K562 treated with DMSO at 1 percent for 4 hours (cell line): ENCODE measurements around the gene IFNA10. TPM values are rescaled to one million over a fixed set of nuclear protein-coding genes. Genes with fewer than 3 reads are reported as not detected.

Source experiments
- total RNA-seq: library from RNA; unstranded; fragments of 300-600 nt; gene quantifications from 2 replicates; pipeline ENCODE4 v1.2.3, GENCODE V29; 2022; ENCODE audit not compliant: insufficient read depth

Gene IFNA10
- not detected in 2 replicates for total RNA-seq

GRCh38 chr9:21207043-21207442, at the start of gene IFNA10:
Gene IFNA10, minus strand, starts transcription at chr9:21207143. Its CDS starts 46 bp downstream, at chr9:21207097.

GRCh38 chr9:21239911-21240310, 33.0 kb upstream of the IFNA10 start, which contains the start of gene IFNA14:
Gene IFNA14, minus strand, starts transcription at chr9:21240005. Its CDS starts 70 bp downstream, at chr9:21239935.

GRCh38 chr9:21228122-21228521, 21.2 kb upstream of the IFNA10 start, which contains the start of gene IFNA17:
Gene IFNA17, minus strand, starts transcription at chr9:21228222. Its CDS starts 49 bp downstream, at chr9:21228173.

GRCh38 chr9:21217211-21217610, 10.3 kb upstream of the IFNA10 start, which contains the start of gene IFNA16:
Gene IFNA16, minus strand, starts transcription at chr9:21217311. Its CDS starts 6 bp downstream, at chr9:21217305.

GRCh38 chr9:21202105-21202504, 4.8 kb downstream of the IFNA10 start, which contains the start of gene IFNA7:
Gene IFNA7, minus strand, starts transcription at chr9:21202205. Its CDS starts 40 bp downstream, at chr9:21202165.

GRCh38 chr9:21187487-21187886, 19.5 kb downstream of the IFNA10 start, which contains the start of gene IFNA4:
Gene IFNA4, minus strand, starts transcription at chr9:21187587. Its CDS starts 56 bp downstream, at chr9:21187531.

GRCh38 chr9:21166560-21166959, 40.4 kb downstream of the IFNA10 start, which contains the start of gene IFNA21:
Gene IFNA21, minus strand, starts transcription at chr9:21166660. Its CDS starts 48 bp downstream, at chr9:21166612.

Other genes with a start within 250 kb of the IFNA10 start
- not detected in 2 replicates for gene HACD4, start 175.5 kb downstream of the IFNA10 start, total RNA-seq
- not detected in 2 replicates for gene IFNB1, start 129.2 kb downstream of the IFNA10 start, total RNA-seq
- not detected in 2 replicates for gene IFNW1, start 65.3 kb downstream of the IFNA10 start, total RNA-seq
- gene IFNA21, start 40.5 kb downstream of the IFNA10 start, total RNA-seq: not detected in 2 replicates
- gene IFNA4, start 19.6 kb downstream of the IFNA10 start, total RNA-seq: not detected in 2 replicates
- gene IFNA7, start 4.9 kb downstream of the IFNA10 start, total RNA-seq: not detected in 2 replicates
- gene IFNA16, start 10.2 kb upstream of the IFNA10 start, total RNA-seq: not detected in 2 replicates
- not detected in 2 replicates for gene IFNA17, start 21.1 kb upstream of the IFNA10 start, total RNA-seq
- not detected in 2 replicates for gene IFNA14, start 32.9 kb upstream of the IFNA10 start, total RNA-seq
- gene IFNA5, start 98.2 kb upstream of the IFNA10 start, total RNA-seq: not detected in 2 replicates
- gene KLHL9, start 128.3 kb upstream of the IFNA10 start, total RNA-seq: not detected in 2 replicates
- gene IFNA6, start 143.7 kb upstream of the IFNA10 start, total RNA-seq: not detected in 2 replicates
- gene IFNA13, start 160.9 kb upstream of the IFNA10 start, total RNA-seq: not detected in 2 replicates
- gene IFNA2, start 178.3 kb upstream of the IFNA10 start, total RNA-seq: not detected in 2 replicates
- gene IFNA8, start 202.0 kb upstream of the IFNA10 start, total RNA-seq: not detected in 2 replicates
- gene IFNA1, start 233.3 kb upstream of the IFNA10 start, total RNA-seq: not detected in 2 replicates